ENCODE measurements around the gene TMEM247. TPM values are rescaled to one million over a fixed set of nuclear protein-coding genes. Genes with fewer than 3 reads are reported as not detected.

TMEM247 gene
- total and polyA plus RNA-seq, 2 of the 8 experiments (the other 6 are each of a cell fraction or from before 2014, with no cell fraction given), result not detected

DNA sequence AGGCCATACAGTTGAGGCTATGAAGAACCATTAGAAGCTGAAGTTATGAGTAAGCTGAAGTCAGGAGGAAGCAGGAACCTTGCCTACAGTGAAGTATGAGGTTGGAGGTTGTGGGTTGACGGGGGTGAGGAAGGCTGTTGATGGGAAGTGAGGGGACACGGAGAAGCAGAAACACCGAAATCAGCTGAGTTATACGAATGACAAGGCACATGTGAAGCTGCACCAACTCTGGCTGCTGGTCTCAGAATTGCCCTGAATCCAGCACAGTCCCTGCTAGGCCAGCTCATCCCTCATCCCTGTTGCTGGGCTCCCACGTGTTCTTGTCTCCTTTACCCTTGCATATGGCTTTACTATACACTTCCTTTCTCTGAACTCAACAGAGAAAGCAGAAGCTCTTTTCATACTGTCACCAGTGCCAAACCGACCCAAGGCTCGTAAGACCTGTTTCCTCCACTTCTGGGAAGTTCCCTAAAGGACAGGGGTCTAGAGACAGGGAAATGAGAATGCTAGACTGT, 9.2 kb upstream of the TMEM247 start:
- Histone ChIP-seq H4K91ac (replicated peaks; ENCODE audit: insufficient read length, low read length) (no peak overlapping the region), H3K56ac (replicated peaks; ENCODE audit: insufficient read length, low read depth, low read length) (no peak overlapping the region), H3K27ac (ENCODE audit: low read depth, low read length) (no peak overlapping the region), H4K5ac (ENCODE audit: insufficient read length, low read depth, low read length) (no peak overlapping the region), H3K4me2 (ENCODE audit: insufficient read depth in 1 of 2, low read depth in 2 of 2, low read length in 2 of 2) (no peak overlapping the region), H3K9me3 (ENCODE audit: insufficient read depth in 2 of 2, low read depth in 1 of 2, low read length in 1 of 2) (no peaks in the 10 kb centered on the region), H3K23ac (ENCODE audit: insufficient read length) (no peak overlapping the region), H2BK15ac (ENCODE audit: low read length) (no peak overlapping the region), H2AFZ (ENCODE audit: low read length) (no peak overlapping the region), H2BK120ac (replicated peaks; ENCODE audit: low read depth, low read length) (no peak overlapping the region), H3K79me2 (ENCODE audit: control insufficient read depth in 1 of 2, insufficient read depth in 2 of 2, low read length in 2 of 2) (no peaks in the 10 kb centered on the region), H2BK20ac (ENCODE audit: low read length) (no peak overlapping the region), H3K23me2 (ENCODE audit: low read depth, low read length) (no peaks in the 10 kb centered on the region), H3K4ac (replicated peaks; ENCODE audit: insufficient read length, low read depth, low read length) (no peak overlapping the region), H2AK5ac (ENCODE audit: low read depth, low read length) (no peak overlapping the region), H3K27me3 (replicated peaks in 1 of 4; ENCODE audit: control insufficient read depth in 3 of 4, extremely low read depth in 1 of 4, insufficient read depth in 3 of 4, low read length in 3 of 4) (no peaks in the 10 kb centered on the region), H4K8ac (ENCODE audit: extremely low read depth, insufficient read depth, low read length) (no peak overlapping the region), H4K20me1 (replicated peaks in 1 of 2; ENCODE audit: control insufficient read depth in 1 of 2, insufficient read depth in 2 of 2, low read length in 2 of 2) (no peaks in the 10 kb centered on the region), H3K36me3 (ENCODE audit: control insufficient read depth in 2 of 4, insufficient read depth in 4 of 4, low read length in 3 of 4) (no peaks in the 10 kb centered on the region), H3K9ac (replicated peaks in 1 of 4; ENCODE audit: extremely low read depth in 1 of 4, low read depth in 3 of 4, low read length in 3 of 4) (no peak overlapping the region), H3K18ac (ENCODE audit: extremely low read depth, low read length) (no peak overlapping the region), H3K14ac (ENCODE audit: insufficient read length) (no peak overlapping the region), H3K79me1 (ENCODE audit: low read depth, low read length) (no peaks in the 10 kb centered on the region), H3K4me3 (ENCODE audit: extremely low read depth in 1 of 4, insufficient read depth in 2 of 4, low read depth in 3 of 4, low read length in 4 of 4) (no peak overlapping the region), H3K4me1 (replicated peaks in 1 of 4; ENCODE audit: control insufficient read depth in 3 of 4, insufficient read depth in 4 of 4, low read length in 3 of 4) (no peaks in the 10 kb centered on the region), H2BK12ac (ENCODE audit: low read depth, low read length) (0 out of 2 replicates have a peak overlapping the region, but pooled peaks have one; percentile 68), H2BK5ac (ENCODE audit: low read depth, low read length) (no peak overlapping the region)
- ChIA-PET POLR2A (ENCODE audit: partially characterized antibody) (interaction anchor here (0.9 kb wide), 1 partner anchor 168 kb away, joined by 3 read pairs; no protein-coding TSS in a partner anchor), CTCF (ENCODE audit: partially characterized antibody) (interaction anchor here (0.9 to 2.5 kb wide), 10 partner anchors 9 to 165 kb away, joined by 3 to 9 read pairs (median 4); partner anchors contain the start of gene TMEM247)
- 89 to 100% methylated on average over 1 to 7 of the region's 7 CpGs for WGBS, 2 experiments (ENCODE audit: extremely low coverage in 1 of 2, insufficient coverage in 1 of 2, insufficient read length in 1 of 2, insufficient replicate concordance in 2 of 2, low coverage in 1 of 2, low lambda C conversion rate in 2 of 2, missing lambda C conversion rate in 1 of 2)
- FAIRE-seq (no peak), DNase-seq (ENCODE audit: low read depth in 1 of 2, low spot score in 2 of 2) (no peak)
- no peak for TF ChIP-seq MAFK (IDR thresholded peaks at IDR 0.05; ENCODE audit: low read depth, low read length)
- no peak for TF ChIP-seq SIX5 (IDR thresholded peaks at IDR 0.05; ENCODE audit: low read depth, low read length)
- TF ChIP-seq TAF1 (IDR thresholded peaks at IDR 0.05; ENCODE audit: low read depth, low read length), result no peak
- TF ChIP-seq ZNF274 (IDR thresholded peaks at IDR 0.05; ENCODE audit: borderline replicate concordance, extremely low read depth, low read length), result no peak
- no peak for TF ChIP-seq TCF12 (IDR thresholded peaks at IDR 0.05; ENCODE audit: low read depth, low read length)
- TF ChIP-seq POU5F1 (IDR thresholded peaks at IDR 0.05; ENCODE audit: low read depth, low read length), result no peak
- TF ChIP-seq CHD1 (IDR thresholded peaks at IDR 0.05; ENCODE audit: low read depth, low read length), result no peak
- no peak for TF ChIP-seq SP1 (IDR thresholded peaks at IDR 0.05; ENCODE audit: low read depth, low read length)
- no peak for TF ChIP-seq CREB1 (IDR thresholded peaks at IDR 0.05)
- no peak for TF ChIP-seq HDAC2 (IDR thresholded peaks at IDR 0.05; ENCODE audit: borderline replicate concordance in 1 of 2, low read depth in 2 of 2, low read length in 2 of 2)
- no peak for TF ChIP-seq GTF2F1 (IDR thresholded peaks at IDR 0.05; ENCODE audit: borderline replicate concordance, low read depth, low read length)
- no peak for TF ChIP-seq BCL11A (IDR thresholded peaks at IDR 0.05; ENCODE audit: low read depth in 2 of 2, low read length in 2 of 2)
- no peak for TF ChIP-seq POLR2AphosphoS5 (IDR thresholded peaks at IDR 0.05; ENCODE audit: low read depth, low read length)
- TF ChIP-seq FOSL1 (IDR thresholded peaks at IDR 0.05; ENCODE audit: insufficient read depth, low read depth, low read length), result no peak
- no peak for TF ChIP-seq EGR1 (IDR thresholded peaks at IDR 0.05; ENCODE audit: borderline replicate concordance, low read depth, low read length)
- no peak for TF ChIP-seq BRCA1 (IDR thresholded peaks at IDR 0.05; ENCODE audit: low read depth, low read length)

All from H1 (cell line).